Heart left ventricle (tissue), 13 donors: Measurements from ENCODE around the gene TP53I3.

ENCODE experiments used
- POLR2A ChIP-seq, 2 donors: fragments of 450-650 bp; IDR thresholded peaks; one replicate each; pipeline ENCODE4 v1.6.1; 2017; ENCODE audit warnings: antibody characterized with exemption in 2 of 2, mild to moderate bottlenecking in 2 of 2, moderate library complexity in 2 of 2
- TF ChIP-seq, protein P1 (sequence below), 12 donors: fragments of 200-600 bp; sonication (generic) in 4 of 12; IDR thresholded peaks; one replicate each; pipeline versions ENCODE4 v1.5.0 to v1.8.0; 2018 to 2022; ENCODE audit warnings: antibody characterized with exemption in 12 of 12, mild to moderate bottlenecking in 5 of 12
- donor health status: ischemic (EF 13 %, LVEDD 7.1; RV severe dilation, severe dysfunction).
- donor health status: DM: no; HTN: yes; CAD: no.
- donor health status: DM: no; HTN: no; CAD: no.
- donor health status: ischemic (EF 25% LVEDD 6.9; RV normal size, moderate dysfunction).
- donor health status: ischemic (EF 25% LVEDD 5.7; RV mildly dilated, moderate dysfunction).
- donor health status: ischemic (EF 35%, LVEDD 5.7; RV mildly dilated, moderate dysfunction).
- donor health status: nonischemic (EF 11% LVEDD 7.7; RV severe dilation, severe dysfunction).
- donor health status: DM: yes; HTN: yes; CAD: no.
- donor health status: PGD.
- donor health status: ischemic (EF 29% LVEDD 5.4; RV normal size, mild dysfunction).
- donor health status: nonischemic (EF 23%, LVEDD 6.1; RV moderate dilation, normal function).

DNA sequence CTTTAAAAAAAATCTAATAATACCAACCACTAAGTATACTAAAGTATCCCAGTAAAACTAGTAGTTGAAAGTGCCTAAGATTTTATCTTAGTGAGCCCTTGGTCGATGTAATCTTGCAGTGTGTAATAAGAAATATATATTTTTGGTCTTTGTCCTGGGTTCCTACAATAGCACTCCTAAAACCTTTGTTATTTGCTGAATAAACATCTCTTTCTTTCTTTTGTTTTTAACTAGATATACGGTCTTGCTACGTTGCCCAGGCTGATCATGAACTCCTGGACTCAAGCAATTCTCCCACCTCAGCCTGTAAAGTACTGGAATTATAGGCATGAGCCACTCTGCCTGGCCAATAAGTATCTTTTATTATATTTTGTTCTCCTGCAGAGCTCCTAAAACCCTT is 2.4 kb upstream of the TP53I3 start:
- TF ChIP-seq, protein P1, sequence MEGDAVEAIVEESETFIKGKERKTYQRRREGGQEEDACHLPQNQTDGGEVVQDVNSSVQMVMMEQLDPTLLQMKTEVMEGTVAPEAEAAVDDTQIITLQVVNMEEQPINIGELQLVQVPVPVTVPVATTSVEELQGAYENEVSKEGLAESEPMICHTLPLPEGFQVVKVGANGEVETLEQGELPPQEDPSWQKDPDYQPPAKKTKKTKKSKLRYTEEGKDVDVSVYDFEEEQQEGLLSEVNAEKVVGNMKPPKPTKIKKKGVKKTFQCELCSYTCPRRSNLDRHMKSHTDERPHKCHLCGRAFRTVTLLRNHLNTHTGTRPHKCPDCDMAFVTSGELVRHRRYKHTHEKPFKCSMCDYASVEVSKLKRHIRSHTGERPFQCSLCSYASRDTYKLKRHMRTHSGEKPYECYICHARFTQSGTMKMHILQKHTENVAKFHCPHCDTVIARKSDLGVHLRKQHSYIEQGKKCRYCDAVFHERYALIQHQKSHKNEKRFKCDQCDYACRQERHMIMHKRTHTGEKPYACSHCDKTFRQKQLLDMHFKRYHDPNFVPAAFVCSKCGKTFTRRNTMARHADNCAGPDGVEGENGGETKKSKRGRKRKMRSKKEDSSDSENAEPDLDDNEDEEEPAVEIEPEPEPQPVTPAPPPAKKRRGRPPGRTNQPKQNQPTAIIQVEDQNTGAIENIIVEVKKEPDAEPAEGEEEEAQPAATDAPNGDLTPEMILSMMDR (IDR thresholded peaks at IDR 0.05), result no peak
- no peak for TF ChIP-seq POLR2A (IDR thresholded peaks at IDR 0.05)
